Stomach (tissue), 4 donors: ENCODE measurements around the gene NR6A1.

Experiments used
- EP300 ChIP-seq: sonication (generic); formaldehyde crosslinking; IDR thresholded peaks from one replicate; pipeline ENCODE4 v1.6.1; 2017; ENCODE audit warnings: antibody characterized with exemption
- TF ChIP-seq, protein P1 (sequence below), 7 experiments: fragments of 450-650 bp in 4 of 7; fragments of 200-600 bp in 3 of 7; sonication (generic) in 3 of 7; IDR thresholded peaks; one replicate each; pipeline ENCODE4 v1.5.1; 2016 to 2019; ENCODE audit warnings: antibody characterized with exemption in 7 of 7, control low read depth in 2 of 7, mild to moderate bottlenecking in 1 of 7

DNA sequence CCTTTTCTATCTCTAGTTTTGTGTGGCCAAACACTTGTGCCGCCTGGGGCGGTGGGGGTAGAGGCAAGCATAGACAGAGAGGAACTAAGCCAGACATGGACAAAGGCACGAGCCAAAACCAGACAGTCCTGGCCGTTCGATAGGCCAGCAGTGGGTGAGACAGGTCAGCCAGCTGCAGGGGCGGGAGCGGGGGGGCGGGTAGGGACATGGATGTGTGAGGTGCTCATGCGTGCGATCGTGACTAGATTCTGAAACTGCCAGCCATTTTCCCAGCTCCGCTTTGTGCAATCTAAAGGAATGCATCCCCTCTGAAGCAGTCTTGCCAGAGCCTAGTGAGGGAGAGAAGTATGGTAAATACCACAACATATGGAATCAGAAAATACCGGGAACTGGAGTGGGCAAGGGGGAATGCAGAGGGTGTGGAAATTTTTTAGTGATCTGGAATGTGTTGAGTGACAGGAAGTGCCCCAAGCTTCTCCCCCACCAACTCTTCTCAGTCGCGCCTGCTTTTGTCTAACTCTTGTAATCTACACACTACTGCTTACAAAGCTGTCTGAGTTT is 111.9 kb downstream of the NR6A1 start:
- TF ChIP-seq, protein P1, sequence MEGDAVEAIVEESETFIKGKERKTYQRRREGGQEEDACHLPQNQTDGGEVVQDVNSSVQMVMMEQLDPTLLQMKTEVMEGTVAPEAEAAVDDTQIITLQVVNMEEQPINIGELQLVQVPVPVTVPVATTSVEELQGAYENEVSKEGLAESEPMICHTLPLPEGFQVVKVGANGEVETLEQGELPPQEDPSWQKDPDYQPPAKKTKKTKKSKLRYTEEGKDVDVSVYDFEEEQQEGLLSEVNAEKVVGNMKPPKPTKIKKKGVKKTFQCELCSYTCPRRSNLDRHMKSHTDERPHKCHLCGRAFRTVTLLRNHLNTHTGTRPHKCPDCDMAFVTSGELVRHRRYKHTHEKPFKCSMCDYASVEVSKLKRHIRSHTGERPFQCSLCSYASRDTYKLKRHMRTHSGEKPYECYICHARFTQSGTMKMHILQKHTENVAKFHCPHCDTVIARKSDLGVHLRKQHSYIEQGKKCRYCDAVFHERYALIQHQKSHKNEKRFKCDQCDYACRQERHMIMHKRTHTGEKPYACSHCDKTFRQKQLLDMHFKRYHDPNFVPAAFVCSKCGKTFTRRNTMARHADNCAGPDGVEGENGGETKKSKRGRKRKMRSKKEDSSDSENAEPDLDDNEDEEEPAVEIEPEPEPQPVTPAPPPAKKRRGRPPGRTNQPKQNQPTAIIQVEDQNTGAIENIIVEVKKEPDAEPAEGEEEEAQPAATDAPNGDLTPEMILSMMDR (IDR thresholded peaks at IDR 0.05), result no peak
- no peak for TF ChIP-seq EP300
